ENCODE data around the gene CLPTM1. TPM values are rescaled to one million over a fixed set of nuclear protein-coding genes. Genes with fewer than 3 reads are reported as not detected.

Gene CLPTM1
- total RNA-seq, 4 donors from 2014 or later, result 65.3 to 94.6 (median 79.8) TPM

GRCh38 chr19:44972802-44973201, 17.6 kb downstream of the CLPTM1 start:
- in situ Hi-C loops (cut with MboI; ENCODE audit: low pct_ligation_motif_present in 1 of 4, low pct_unique_long_range_greater_than_20kb in 1 of 4, low sequenced_read_pairs in 3 of 4), result no loop called here
- H3K27me3 ChIP-seq, result no peaks in the 10 kb centered on the region
- H3K9me3 ChIP-seq, result no peaks in the 10 kb centered on the region
- WGBS, 2 donors (ENCODE audit: low coverage in 1 of 2), result 91% methylated on average over 13 of the region's 13 CpGs; no CpG with 5 or more reads in 1 of the 2 donors
- H3K36me3 ChIP-seq, result peaks cover 0 to 46% (median 20%) of the 10 kb centered on the region in 4 donors
- no peak overlapping the region for H3K27ac ChIP-seq
- intact Hi-C loops (cut with DNase I; ENCODE audit: low total_unique reads), result no loop called here
- H3K4me1 ChIP-seq, result no peaks in the 10 kb centered on the region
- no peak for DNase-seq
- TF ChIP-seq CTCF (IDR thresholded peaks at IDR 0.05) (no peak), POLR2AphosphoS5 (IDR thresholded peaks at IDR 0.05) (no peak), POLR2A (IDR thresholded peaks at IDR 0.05) (no peak), EP300 (IDR thresholded peaks at IDR 0.05; ENCODE audit: low read depth) (no peak)
- H3K4me3 ChIP-seq, result no peak overlapping the region

GRCh38 chr19:44973982-44974735, 19.0 kb downstream of the CLPTM1 start:
- TF ChIP-seq POLR2AphosphoS5 (IDR thresholded peaks at IDR 0.05) (no peak), POLR2A (IDR thresholded peaks at IDR 0.05) (no peak), CTCF (IDR thresholded peaks at IDR 0.05) (no peak), EP300 (IDR thresholded peaks at IDR 0.05; ENCODE audit: low read depth) (no peak)
- peaks cover 0 to 59% (median 27%) of the 10 kb centered on the region in 4 donors for H3K36me3 ChIP-seq
- H3K27ac ChIP-seq, result no peak overlapping the region
- WGBS, 2 donors (ENCODE audit: low coverage in 1 of 2), result 91 to 95% methylated on average over 13 to 21 of the region's 21 CpGs
- intact Hi-C loops (cut with DNase I; ENCODE audit: low total_unique reads) (no loop called here), in situ Hi-C loops (cut with MboI; ENCODE audit: low pct_ligation_motif_present in 1 of 4, low pct_unique_long_range_greater_than_20kb in 1 of 4, low sequenced_read_pairs in 3 of 4) (no loop called here)
- H3K9me3 ChIP-seq, result no peaks in the 10 kb centered on the region
- H3K4me1 ChIP-seq, result no peaks in the 10 kb centered on the region
- no peak overlapping the region for H3K4me3 ChIP-seq
- DNase-seq, result no peak
- no peaks in the 10 kb centered on the region for H3K27me3 ChIP-seq

- Histone ChIP-seq H3K4me3 (no peak overlapping the region), H3K4me1 (no peaks in the 10 kb centered on the region), H3K27me3 (no peaks in the 10 kb centered on the region), H3K27ac (no peak overlapping the region), H3K9me3 (no peaks in the 10 kb centered on the region), H3K36me3 (peaks cover 0 to 66% (median 30%) of the 10 kb centered on the region in 4 donors)
- intact Hi-C loops (cut with DNase I; ENCODE audit: low total_unique reads), result no loop called here
- in situ Hi-C loops (cut with MboI; ENCODE audit: low pct_ligation_motif_present in 1 of 4, low pct_unique_long_range_greater_than_20kb in 1 of 4, low sequenced_read_pairs in 3 of 4), result no loop called here
- WGBS, 2 donors (ENCODE audit: low coverage in 1 of 2), result 50 to 84% methylated on average over 1 to 5 of the region's 5 CpGs
- no peak for DNase-seq
- TF ChIP-seq POLR2AphosphoS5 (IDR thresholded peaks at IDR 0.05) (no peak), EP300 (IDR thresholded peaks at IDR 0.05; ENCODE audit: low read depth) (no peak), POLR2A (IDR thresholded peaks at IDR 0.05) (no peak), CTCF (IDR thresholded peaks at IDR 0.05) (no peak)
Observed at GRCh38 chr19:44974857-44975256, 19.7 kb downstream of the CLPTM1 start.

GRCh38 chr19:44975444-44975843, 20.3 kb downstream of the CLPTM1 start:
- no peak overlapping the region for H3K27ac ChIP-seq
- in situ Hi-C loops (cut with MboI; ENCODE audit: low pct_ligation_motif_present in 1 of 4, low pct_unique_long_range_greater_than_20kb in 1 of 4, low sequenced_read_pairs in 3 of 4), result no loop called here
- no peak overlapping the region for H3K4me3 ChIP-seq
- TF ChIP-seq POLR2A (IDR thresholded peaks at IDR 0.05) (no peak), CTCF (IDR thresholded peaks at IDR 0.05) (no peak), EP300 (IDR thresholded peaks at IDR 0.05; ENCODE audit: low read depth) (no peak), POLR2AphosphoS5 (IDR thresholded peaks at IDR 0.05) (no peak)
- H3K4me1 ChIP-seq, result no peaks in the 10 kb centered on the region
- intact Hi-C loops (cut with DNase I; ENCODE audit: low total_unique reads), result no loop called here
- DNase-seq, result no peak
- H3K27me3 ChIP-seq, result no peaks in the 10 kb centered on the region
- 97% methylated on average over 4 of the region's 4 CpGs; no CpG with 5 or more reads in 1 of the 2 donors for WGBS, 2 donors (ENCODE audit: low coverage in 1 of 2)
- no peaks in the 10 kb centered on the region for H3K9me3 ChIP-seq
- H3K36me3 ChIP-seq, result peaks cover 0 to 70% (median 32%) of the 10 kb centered on the region in 4 donors

All from transverse colon (tissue), 4 donors.